Measurements from ENCODE around the gene KCNJ6. TPM values are rescaled to one million over a fixed set of nuclear protein-coding genes. Genes with fewer than 3 reads are reported as not detected.

The KCNJ6 gene
- total RNA-seq, 1 experiment from 2014 or later: not detected

GRCh38 chr21:37561941-37562919, 354.0 kb downstream of the KCNJ6 start:
- Histone ChIP-seq H3K36me3 (ENCODE audit: insufficient read depth, low read length, poor library complexity, severe bottlenecking) (no peaks in the 10 kb centered on the region), H3K4me3 (ENCODE audit: low read depth, low read length, poor library complexity, severe bottlenecking) (no peak overlapping the region), H3K27me3 (replicated peaks; ENCODE audit: insufficient read depth, low read depth, low read length, poor library complexity) (no peaks in the 10 kb centered on the region), H3K9me3 (ENCODE audit: low read depth, low read length, poor library complexity, severe bottlenecking) (no peaks in the 10 kb centered on the region), H3K4me1 (ENCODE audit: insufficient read depth, low read length, poor library complexity, severe bottlenecking) (peaks cover 12% of the 10 kb centered on the region), H3K27ac (ENCODE audit: low read depth, low read length, poor library complexity, severe bottlenecking) (no peak overlapping the region)
- intact Hi-C loops (cut with micrococcal nuclease; ENCODE audit: unreplicated experiment): loop anchor here (10.0 kb wide), 1 partner anchor 197 kb away; the partner anchor contains the start of gene DYRK1A
- POLR2A ChIA-PET (ENCODE audit: low non-redundant PET): no interaction called here
- TF ChIP-seq CTCF (conservative IDR thresholded peaks at IDR 0.05; ENCODE audit: low read depth, low read length) (no peak), EZH2 (IDR thresholded peaks at IDR 0.05; ENCODE audit: borderline replicate concordance, low read depth, low read length, poor library complexity, severe bottlenecking) (no peak)
- DNase-seq (ENCODE audit: low spot score): no peak
- BruUV-seq (replicated peaks): no TSS peak
- CTCF ChIA-PET: no interaction called here

GRCh38 chr21:37561506-37561905, 354.8 kb downstream of the KCNJ6 start:
- Histone ChIP-seq H3K36me3 (ENCODE audit: insufficient read depth, low read length, poor library complexity, severe bottlenecking) (no peaks in the 10 kb centered on the region), H3K4me3 (ENCODE audit: low read depth, low read length, poor library complexity, severe bottlenecking) (no peak overlapping the region), H3K27me3 (replicated peaks; ENCODE audit: insufficient read depth, low read depth, low read length, poor library complexity) (no peaks in the 10 kb centered on the region), H3K27ac (ENCODE audit: low read depth, low read length, poor library complexity, severe bottlenecking) (no peak overlapping the region), H3K4me1 (ENCODE audit: insufficient read depth, low read length, poor library complexity, severe bottlenecking) (peaks cover 12% of the 10 kb centered on the region), H3K9me3 (ENCODE audit: low read depth, low read length, poor library complexity, severe bottlenecking) (no peaks in the 10 kb centered on the region)
- no peak for TF ChIP-seq EZH2 (IDR thresholded peaks at IDR 0.05; ENCODE audit: borderline replicate concordance, low read depth, low read length, poor library complexity, severe bottlenecking)
- TF ChIP-seq CTCF (conservative IDR thresholded peaks at IDR 0.05; ENCODE audit: low read depth, low read length): no peak
- no peak for DNase-seq (ENCODE audit: low spot score)
- BruUV-seq (replicated peaks): no TSS peak
- intact Hi-C loops (cut with micrococcal nuclease; ENCODE audit: unreplicated experiment): loop anchor here (10.0 kb wide), 1 partner anchor 197 kb away; the partner anchor contains the start of gene DYRK1A
- ChIA-PET CTCF (no interaction called here), POLR2A (ENCODE audit: low non-redundant PET) (no interaction called here)

GRCh38 chr21:37560385-37560784, 355.9 kb downstream of the KCNJ6 start:
- DNase-seq (ENCODE audit: low spot score): no peak
- Histone ChIP-seq H3K27me3 (replicated peaks; ENCODE audit: insufficient read depth, low read depth, low read length, poor library complexity) (no peaks in the 10 kb centered on the region), H3K27ac (ENCODE audit: low read depth, low read length, poor library complexity, severe bottlenecking) (no peak overlapping the region), H3K4me1 (ENCODE audit: insufficient read depth, low read length, poor library complexity, severe bottlenecking) (peaks cover 12% of the 10 kb centered on the region), H3K36me3 (ENCODE audit: insufficient read depth, low read length, poor library complexity, severe bottlenecking) (no peaks in the 10 kb centered on the region), H3K4me3 (ENCODE audit: low read depth, low read length, poor library complexity, severe bottlenecking) (no peak overlapping the region), H3K9me3 (ENCODE audit: low read depth, low read length, poor library complexity, severe bottlenecking) (no peaks in the 10 kb centered on the region)
- CTCF ChIA-PET: no interaction called here
- intact Hi-C loops (cut with micrococcal nuclease; ENCODE audit: unreplicated experiment): loop anchor here (10.0 kb wide), 1 partner anchor 196 kb away; the partner anchor contains the start of gene DYRK1A
- BruUV-seq (replicated peaks): no TSS peak
- POLR2A ChIA-PET (ENCODE audit: low non-redundant PET): no interaction called here
- TF ChIP-seq EZH2 (IDR thresholded peaks at IDR 0.05; ENCODE audit: borderline replicate concordance, low read depth, low read length, poor library complexity, severe bottlenecking) (no peak), CTCF (conservative IDR thresholded peaks at IDR 0.05; ENCODE audit: low read depth, low read length) (no peak)

Data from A673 (cell line).